Body of pancreas (tissue), 4 donors: ENCODE results near the gene GSTA2.

ENCODE experiments used
- CTCF ChIP-seq, 7 experiments: fragments of 450-650 bp in 4 of 7; fragments of 200-600 bp in 3 of 7; sonication (generic) in 3 of 7; IDR thresholded peaks; one replicate each; pipeline ENCODE4 v1.5.1; 2016 to 2019; ENCODE audit warnings: antibody characterized with exemption in 7 of 7
- POLR2A ChIP-seq, 3 donors: fragments of 450-650 bp; IDR thresholded peaks; one replicate each; pipeline ENCODE4 v1.6.1; 2016; ENCODE audit warnings: antibody characterized with exemption in 3 of 3, mild to moderate bottlenecking in 2 of 3

GRCh38 chr6:52801188-52801841 is 38.0 kb upstream of the GSTA2 start:
- TF ChIP-seq CTCF (IDR thresholded peaks at IDR 0.05) (no peak), POLR2A (IDR thresholded peaks at IDR 0.05) (no peak)
